Measurements from ENCODE around the gene CHRNA3. TPM values are rescaled to one million over a fixed set of nuclear protein-coding genes. Genes with fewer than 3 reads are reported as not detected.
A peak's percentile ranks its signal among the peaks of the same experiment; 100 is the strongest.
"Not testable (repeated sequence)": the region's sequence is repeated elsewhere in the genome, so short reads cannot be mapped to it uniquely, and the experiment has no call there.

CHRNA3 gene
- total RNA-seq, 1 experiment from 2014 or later: not detected

- in situ Hi-C loops (cut with HindIII; ENCODE audit: low pct_unique_long_range_greater_than_20kb, low sequenced_read_pairs): no loop called here
- no peak for DNase-seq (ENCODE audit: low read depth)
These were observed 1.1 kb upstream of the CHRNA3 start for GRCh38 chr15:78621810-78622402.

DNA sequence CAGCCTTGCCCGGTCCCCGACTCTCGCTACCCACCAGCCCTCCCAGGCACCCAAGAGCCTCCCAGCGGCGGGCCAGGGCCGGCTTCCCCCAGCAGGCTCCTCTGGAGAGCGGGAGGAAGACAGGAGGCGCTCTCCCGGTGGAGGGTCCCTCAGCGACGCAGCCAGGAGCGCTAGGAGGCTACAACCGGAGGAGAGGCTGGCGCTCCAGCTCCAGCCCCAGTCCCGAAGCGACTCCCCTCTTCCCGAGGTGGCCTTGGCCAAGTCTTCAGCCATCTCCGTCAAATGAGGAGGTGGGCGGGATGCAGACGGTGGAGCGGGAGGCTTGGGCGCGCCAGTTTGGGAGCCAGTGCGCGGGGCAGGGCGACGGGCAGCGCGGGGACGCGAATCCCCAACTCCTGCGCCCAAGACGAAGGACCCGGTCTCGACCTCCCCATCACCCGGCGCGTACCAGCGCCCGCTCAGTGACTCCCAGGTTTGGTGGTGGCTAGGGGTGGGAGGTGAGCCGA, 722 bp downstream of the CHRNA3 start:
- DNase-seq (ENCODE audit: low read depth): no peak
- in situ Hi-C loops (cut with HindIII; ENCODE audit: low pct_unique_long_range_greater_than_20kb, low sequenced_read_pairs): no loop called here

DNA sequence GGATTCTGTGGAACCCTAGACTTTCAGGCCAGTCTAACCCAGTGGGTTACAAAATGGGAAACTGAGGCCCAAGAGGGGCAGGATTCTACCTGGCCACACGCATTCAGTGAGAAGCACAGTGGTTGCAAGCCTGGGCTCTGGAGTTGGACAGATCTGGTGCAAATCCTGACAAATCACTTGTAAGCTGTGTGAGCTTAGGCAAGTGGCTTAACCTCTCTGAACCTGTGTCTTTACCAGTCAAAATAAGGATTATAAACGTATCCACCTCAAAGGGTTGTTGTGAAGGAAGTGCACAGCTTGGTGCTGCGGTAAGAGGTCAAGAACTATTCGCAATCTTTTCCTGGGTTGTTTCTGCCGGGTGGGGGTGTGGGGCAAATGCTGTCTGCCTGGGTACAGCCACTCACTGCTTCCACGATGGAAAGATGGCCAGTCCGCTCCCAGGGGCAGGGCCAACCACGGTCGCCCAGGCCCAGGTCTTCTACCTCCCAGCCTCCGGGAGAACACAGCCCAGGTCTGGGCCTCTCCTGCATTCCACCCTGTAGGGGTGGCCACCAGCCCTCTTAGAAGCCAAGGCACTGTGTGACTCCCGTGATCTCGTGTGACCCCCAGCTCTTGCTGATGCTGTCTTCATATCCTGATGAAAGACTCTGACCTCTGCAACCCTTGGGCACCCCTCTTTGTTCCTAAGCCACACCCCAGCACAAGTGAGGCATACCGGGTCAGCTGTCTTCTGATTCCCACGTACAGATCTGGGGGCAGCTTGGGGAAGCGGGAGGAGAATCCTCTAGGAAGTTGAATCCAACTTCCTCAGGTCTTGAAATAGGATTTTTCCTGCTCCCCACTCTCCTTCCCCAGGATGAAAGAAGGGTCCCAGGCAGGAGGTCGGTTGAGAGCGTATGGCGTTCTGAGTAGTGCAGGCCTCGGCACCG, 1.5 kb downstream of the CHRNA3 start:
- DNase-seq (ENCODE audit: low read depth): no peak
- in situ Hi-C loops (cut with HindIII; ENCODE audit: low pct_unique_long_range_greater_than_20kb, low sequenced_read_pairs): no loop called here

GRCh38 chr15:78618490-78618934, 2.3 kb downstream of the CHRNA3 start:
- peak; percentile 49 for DNase-seq (ENCODE audit: low read depth)
- in situ Hi-C loops (cut with HindIII; ENCODE audit: low pct_unique_long_range_greater_than_20kb, low sequenced_read_pairs): no loop called here

- DNase-seq (ENCODE audit: low read depth): peak; percentile 4
- in situ Hi-C loops (cut with HindIII; ENCODE audit: low pct_unique_long_range_greater_than_20kb, low sequenced_read_pairs): no loop called here
These were observed 2.7 kb downstream of the CHRNA3 start for GRCh38 chr15:78618064-78618463.

- in situ Hi-C loops (cut with HindIII; ENCODE audit: low pct_unique_long_range_greater_than_20kb, low sequenced_read_pairs): no loop called here
- no peak for DNase-seq (ENCODE audit: low read depth)
These were observed 3.3 kb downstream of the CHRNA3 start for GRCh38 chr15:78617516-78617915.

- DNase-seq (ENCODE audit: low read depth): no peak
- in situ Hi-C loops (cut with HindIII; ENCODE audit: low pct_unique_long_range_greater_than_20kb, low sequenced_read_pairs): no loop called here
These were observed 3.7 kb downstream of the CHRNA3 start for GRCh38 chr15:78617076-78617475.

GRCh38 chr15:78616506-78616905, 4.3 kb downstream of the CHRNA3 start:
- no peak for DNase-seq (ENCODE audit: low read depth)
- in situ Hi-C loops (cut with HindIII; ENCODE audit: low pct_unique_long_range_greater_than_20kb, low sequenced_read_pairs): no loop called here

DNA sequence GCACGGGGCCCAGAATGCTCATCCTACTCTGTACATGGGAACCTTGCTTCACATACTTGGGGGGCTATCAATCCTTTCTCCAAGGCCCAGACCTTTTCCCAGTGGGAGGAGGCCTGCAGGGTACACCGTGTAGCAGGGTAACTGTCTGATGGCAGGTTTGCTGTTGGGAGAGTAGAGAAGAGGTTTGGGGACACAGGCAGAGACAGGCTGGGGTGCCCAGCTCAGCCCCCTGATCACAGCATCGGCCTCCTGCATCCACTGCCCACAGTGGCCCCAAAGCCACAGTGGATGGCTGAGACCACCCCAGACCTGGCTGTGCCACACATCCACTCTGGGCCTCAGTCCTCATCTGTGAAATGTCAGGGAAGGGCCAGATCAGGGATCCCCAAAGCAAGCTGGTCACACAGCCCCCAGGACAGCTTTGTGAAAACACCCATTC, 5.6 kb downstream of the CHRNA3 start:
- DNase-seq (ENCODE audit: low read depth): no peak
- in situ Hi-C loops (cut with HindIII; ENCODE audit: low pct_unique_long_range_greater_than_20kb, low sequenced_read_pairs): no loop called here

- in situ Hi-C loops (cut with HindIII; ENCODE audit: low pct_unique_long_range_greater_than_20kb, low sequenced_read_pairs): no loop called here
- DNase-seq (ENCODE audit: low read depth): no peak
These were observed 6.8 kb downstream of the CHRNA3 start for GRCh38 chr15:78614021-78614420.

DNA sequence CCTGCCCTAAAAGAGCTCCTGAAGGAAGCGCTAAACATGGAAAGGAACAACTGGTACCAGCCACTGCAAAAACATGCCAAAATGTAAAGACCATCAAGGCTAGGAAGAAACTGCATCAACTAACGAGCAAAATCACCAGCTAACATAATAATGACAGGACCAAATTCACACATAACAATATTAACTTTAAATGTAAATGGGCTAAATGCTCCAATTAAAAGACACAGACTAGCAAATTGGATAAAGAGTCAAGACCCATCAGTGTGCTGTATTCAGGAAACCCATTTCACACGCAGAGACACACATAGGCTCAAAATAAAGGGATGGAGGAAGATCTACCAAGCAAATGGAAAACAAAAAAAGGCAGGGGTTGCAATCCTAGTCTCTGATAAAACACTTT, 11.2 kb downstream of the CHRNA3 start:
- DNase-seq (ENCODE audit: low read depth); in situ Hi-C loops (cut with HindIII; ENCODE audit: low pct_unique_long_range_greater_than_20kb, low sequenced_read_pairs): not testable (repeated sequence)

DNA sequence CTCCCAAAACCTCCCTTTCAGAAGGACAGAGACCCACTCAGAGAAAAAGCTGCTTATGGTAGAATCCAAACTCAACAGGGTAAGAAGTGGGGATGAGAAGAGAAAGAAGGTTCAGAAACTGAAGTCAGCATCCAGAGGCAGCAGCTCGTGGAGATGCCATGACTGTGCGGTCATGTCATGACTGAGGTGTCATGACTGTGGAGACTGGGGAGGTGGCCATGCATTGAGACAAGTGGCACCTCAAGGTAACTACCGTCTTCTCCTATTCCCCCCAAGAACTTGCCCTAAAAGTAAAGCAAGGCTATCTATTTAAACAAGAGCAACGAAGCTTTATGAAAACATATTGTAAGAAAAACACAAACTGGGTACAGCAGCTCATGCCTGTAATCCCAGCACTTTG, 15.1 kb downstream of the CHRNA3 start:
- in situ Hi-C loops (cut with HindIII; ENCODE audit: low pct_unique_long_range_greater_than_20kb, low sequenced_read_pairs): no loop called here
- DNase-seq (ENCODE audit: low read depth): no peak

DNA sequence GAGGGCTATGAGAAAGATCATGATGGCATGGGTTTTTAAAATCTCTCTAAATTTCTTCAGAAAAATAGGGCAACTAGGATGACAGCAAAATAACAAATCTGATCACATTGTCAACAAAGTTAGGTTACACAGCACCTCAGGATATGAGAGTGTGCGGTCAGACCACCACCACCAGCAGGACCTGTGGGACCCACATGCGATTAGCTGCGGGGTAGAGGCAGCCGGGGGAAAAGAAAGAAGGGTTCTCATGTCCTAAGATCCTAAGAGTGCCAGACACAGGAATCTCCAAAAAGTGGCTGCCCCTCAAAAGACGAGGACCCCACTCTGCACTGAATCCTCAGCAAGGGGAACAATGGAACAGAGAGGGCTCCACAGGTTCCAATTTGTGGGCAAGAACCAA, 15.6 kb downstream of the CHRNA3 start:
- in situ Hi-C loops (cut with HindIII; ENCODE audit: low pct_unique_long_range_greater_than_20kb, low sequenced_read_pairs): no loop called here
- DNase-seq (ENCODE audit: low read depth): no peak

- no peak for DNase-seq (ENCODE audit: low read depth)
- in situ Hi-C loops (cut with HindIII; ENCODE audit: low pct_unique_long_range_greater_than_20kb, low sequenced_read_pairs): no loop called here
These were observed 16.4 kb downstream of the CHRNA3 start for GRCh38 chr15:78604420-78604819.

DNA sequence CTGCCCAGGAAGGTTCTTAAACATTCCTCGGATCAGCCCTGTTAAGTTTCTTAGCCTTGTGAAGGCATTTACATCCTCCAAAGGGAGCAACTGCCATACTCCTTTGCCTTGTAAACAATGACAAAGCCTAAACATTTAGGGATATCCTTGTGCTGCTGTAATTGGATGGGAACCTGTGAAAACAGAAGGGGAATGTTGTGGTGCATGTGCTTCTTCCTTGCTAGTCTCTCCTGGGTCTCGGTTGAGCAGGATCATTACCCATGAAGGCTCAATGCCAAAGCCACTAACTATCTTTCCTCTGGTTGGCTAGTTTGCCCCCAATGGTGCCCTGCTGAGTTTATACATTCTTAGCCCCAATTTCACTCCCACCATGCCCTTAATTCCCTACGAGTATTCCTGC, 17.3 kb downstream of the CHRNA3 start:
- in situ Hi-C loops (cut with HindIII; ENCODE audit: low pct_unique_long_range_greater_than_20kb, low sequenced_read_pairs): no loop called here
- DNase-seq (ENCODE audit: low read depth): no peak

- no peak for DNase-seq (ENCODE audit: low read depth)
These were observed 21.6 kb downstream of the CHRNA3 start for GRCh38 chr15:78599189-78599588.

GRCh38 chr15:78598348-78598747, 22.4 kb downstream of the CHRNA3 start:
- DNase-seq (ENCODE audit: low read depth): no peak
- in situ Hi-C loops (cut with HindIII; ENCODE audit: low pct_unique_long_range_greater_than_20kb, low sequenced_read_pairs): no loop called here

More at GRCh38 chr15:78599189-78599588, 21.6 kb downstream of the CHRNA3 start:
- in situ Hi-C loops (cut with HindIII; ENCODE audit: low pct_unique_long_range_greater_than_20kb, low sequenced_read_pairs): no loop called here

DNA sequence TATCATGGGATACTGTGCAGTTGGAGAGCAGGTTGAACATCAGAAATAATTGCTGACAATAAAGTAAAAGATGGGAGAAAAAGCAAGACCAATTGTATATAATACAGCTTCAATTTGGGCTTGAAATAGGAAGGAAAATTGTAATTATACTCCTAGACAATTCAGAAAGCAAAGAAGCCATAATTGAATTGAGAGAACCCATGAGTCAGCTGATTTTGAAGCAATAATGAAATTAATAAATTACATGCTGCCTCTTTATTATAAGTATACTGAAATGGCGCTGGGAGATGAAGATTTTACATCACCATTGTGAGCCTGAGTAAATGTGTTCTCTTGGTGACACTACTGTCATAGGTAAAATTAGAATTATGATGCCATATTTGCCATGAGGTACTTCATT, 23.2 kb downstream of the CHRNA3 start:
- in situ Hi-C loops (cut with HindIII; ENCODE audit: low pct_unique_long_range_greater_than_20kb, low sequenced_read_pairs): no loop called here
- no peak for DNase-seq (ENCODE audit: low read depth)

- peak; percentile 9 for DNase-seq (ENCODE audit: low read depth)
- in situ Hi-C loops (cut with HindIII; ENCODE audit: low pct_unique_long_range_greater_than_20kb, low sequenced_read_pairs): no loop called here
These were observed 45.9 kb downstream of the CHRNA3 start for GRCh38 chr15:78574944-78575343.

All from Caki2 (cell line).